ELR (cell line): Measurements from ENCODE around the gene AK9.

Source experiments
- DNase-seq: peaks from one replicate; pipeline ENCODE4 v3.0.0-alpha.2; 2015; ENCODE audit warnings: low read depth

AK9 gene

DNA sequence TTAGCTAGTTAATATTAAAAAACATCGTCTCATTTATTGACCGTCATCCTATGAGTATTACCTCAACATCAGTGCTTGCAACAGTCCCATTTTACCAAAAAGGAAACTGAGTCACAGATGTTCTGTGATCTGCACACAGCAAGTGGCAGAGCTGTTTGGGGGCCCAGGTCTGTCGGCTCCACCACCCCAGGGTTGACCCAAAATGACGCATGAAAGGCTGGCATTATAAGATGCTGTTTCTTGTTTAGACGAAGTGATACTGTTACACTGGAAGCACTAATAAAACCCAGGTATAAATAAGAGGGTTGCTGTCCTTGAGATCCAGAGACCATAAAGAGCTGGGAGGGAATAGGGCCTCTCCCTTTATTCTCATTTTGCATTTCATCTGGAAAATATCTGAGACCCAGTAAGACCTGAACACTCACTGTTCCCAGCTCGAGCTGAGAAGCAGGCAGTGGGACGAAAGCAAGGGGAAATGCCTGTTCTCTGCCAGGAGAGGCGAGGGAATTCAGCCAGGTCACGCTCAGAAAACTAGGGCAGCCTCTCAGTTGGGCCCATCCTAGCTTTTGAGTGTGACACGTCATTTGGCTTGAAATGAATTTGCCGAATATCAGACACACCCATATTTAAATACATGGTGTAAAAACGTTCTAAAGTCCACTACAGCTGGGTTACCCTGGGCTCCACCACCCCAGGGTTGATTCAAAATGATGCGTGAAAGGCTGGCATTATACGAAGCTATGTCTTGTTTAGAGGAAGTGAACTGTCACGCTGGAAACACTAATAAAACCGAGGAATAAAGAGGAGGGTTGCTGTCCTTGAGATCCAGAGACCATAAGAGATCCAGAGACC, 234.1 kb downstream of the AK9 start:
- DNase-seq, result peak; percentile 64

DNA sequence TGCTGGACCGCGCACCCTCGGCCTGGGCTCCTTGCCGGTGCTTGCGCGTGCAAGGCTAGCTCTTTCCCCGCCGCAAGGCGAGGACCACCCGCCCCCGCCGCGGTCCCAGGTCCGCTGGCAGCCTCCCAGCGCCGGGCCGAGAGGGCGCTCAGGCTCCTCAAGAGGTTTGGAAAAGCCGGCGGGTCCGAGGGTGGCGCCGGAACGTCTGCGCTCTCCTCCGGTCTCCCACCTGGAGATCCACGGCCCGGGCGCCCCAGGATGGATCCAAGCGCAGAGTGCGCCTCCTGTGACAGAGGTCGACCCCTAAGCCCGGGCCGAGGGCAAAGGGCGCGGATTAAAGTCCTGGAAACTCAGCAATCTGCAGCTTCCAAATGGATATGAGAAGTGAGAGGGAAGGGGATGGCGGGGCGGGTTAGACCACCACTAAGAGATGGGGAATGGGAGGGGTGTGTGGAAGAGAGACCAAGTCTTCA, 234.9 kb downstream of the AK9 start:
- no peak for DNase-seq

DNA sequence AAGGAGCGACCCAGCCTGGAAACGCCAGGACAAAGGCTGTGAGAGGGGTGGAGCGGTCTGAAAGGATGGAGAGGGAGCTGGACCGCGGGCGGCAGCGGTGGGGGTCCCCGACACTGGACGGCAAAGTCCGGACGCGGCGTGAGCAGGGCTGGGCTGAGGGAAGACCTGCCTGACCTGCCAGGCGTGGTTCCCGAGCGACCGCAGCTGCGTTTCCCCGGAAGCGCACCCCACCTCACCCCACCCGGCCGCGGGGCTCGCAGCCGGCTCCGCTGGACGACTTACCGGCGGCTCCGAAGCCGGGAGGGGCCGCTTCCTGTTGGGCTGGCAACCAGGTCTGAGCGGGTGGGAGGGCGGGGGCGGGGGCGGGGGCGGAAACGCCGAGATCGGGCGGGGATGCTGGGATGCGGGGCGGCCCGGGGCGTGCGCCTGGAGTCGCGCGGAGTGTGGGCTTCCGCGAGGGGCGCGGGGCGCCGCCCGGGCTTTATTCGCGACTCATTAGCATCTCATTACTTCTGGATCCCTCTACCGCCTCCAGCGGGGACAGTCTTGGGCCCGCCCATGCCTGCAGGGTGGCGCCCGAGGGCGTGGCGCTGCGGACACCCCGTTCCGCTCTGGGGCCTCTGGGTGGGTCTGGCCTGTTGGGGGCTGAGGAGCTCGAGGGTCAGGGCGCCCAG, 235.4 kb downstream of the AK9 start, which contains the start of gene MICAL1:
Gene MICAL1 (minus strand): TSS at position 336 of the 674 bp plus-strand sequence. CDS start 1,576 bp downstream, outside the sequence.
- DNase-seq, result peak; percentile 76

DNA sequence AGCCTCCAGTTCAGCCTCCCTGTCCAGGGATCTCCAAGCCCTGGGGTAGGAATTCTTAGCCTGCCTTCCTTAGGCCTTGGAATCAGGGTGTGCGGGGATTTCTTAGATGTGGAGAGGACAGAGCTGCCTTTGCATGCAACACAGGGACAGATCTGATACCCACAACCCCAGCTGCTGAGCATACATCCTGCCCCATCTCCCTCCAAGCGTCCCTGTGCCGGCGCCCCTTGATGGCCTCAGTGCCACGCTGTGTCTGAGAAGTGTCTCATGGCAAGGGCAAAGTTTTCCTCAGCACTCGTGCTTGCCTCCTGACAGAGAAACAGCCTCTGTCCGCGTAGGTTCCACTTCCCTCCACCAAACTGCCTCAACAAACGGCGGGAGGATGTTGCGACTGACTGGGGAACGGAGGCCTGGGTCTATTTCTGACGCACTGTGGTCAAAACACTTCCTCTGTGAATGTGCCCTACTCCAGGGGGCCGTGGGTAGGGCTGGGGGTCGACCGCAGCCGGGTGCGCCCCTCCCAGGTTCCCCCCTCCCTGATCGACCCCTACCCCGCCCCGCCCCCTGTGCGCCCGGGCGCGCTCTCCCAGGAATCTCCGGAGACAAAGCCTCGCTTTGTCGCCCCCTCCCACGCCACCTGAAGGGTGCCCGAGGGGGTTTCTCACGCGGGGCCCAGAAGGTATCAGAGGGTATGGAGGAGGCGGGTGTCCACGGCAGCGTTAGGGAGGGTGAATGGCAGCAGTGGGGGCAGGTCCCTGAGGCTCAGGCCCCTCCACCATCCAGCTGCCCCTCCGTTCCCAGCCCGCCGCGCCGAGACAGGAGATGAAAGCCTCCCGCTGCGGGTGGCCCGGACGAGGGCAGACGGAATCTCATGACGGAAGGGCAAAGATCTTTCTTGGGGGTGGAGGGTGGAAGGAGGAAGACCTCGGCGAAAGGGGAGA, 236.2 kb downstream of the AK9 start:
- DNase-seq, result peak; percentile 28

DNA sequence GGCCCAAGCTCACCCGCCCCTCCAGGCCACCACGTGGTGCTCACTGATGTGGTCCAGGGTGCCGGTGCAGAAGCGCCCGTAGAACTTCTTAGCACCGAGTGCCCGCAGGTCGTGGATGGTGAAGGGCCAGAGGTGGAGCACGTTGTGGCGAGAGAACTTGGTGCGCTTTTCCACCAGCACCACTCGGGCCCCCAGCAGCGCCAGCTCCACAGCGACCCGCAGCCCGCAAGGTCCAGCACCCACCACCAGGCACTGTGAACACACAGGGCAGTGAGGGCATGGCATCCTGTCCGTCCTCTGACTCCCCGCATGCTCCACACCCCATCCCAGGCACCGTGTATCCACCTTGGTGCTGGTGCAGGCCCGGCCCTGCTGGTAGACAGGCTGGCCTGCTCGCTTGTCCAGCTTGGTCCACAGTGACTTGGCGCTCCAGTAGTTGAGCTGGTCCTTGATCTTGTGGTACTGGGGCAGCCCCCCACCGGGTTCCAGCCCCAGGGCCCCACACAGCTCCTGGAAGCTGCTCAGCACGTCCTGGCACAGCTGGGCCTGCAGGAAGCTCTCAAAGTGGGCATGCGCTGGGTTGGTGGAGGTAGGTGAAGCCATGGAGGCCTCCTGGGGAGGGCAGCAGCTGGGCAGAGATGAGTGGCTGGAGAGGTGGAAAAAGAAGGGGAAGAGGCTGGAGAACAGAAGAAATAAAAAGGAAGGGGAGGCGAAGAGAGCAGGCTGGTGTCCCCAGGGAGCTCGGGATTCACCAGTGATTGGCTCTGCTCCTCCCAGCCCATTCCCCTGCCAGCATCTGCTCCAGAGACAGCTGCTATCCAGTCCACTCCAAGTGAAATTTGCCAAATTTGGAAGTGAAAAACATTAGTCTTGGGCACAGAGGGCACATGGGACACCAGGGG, 237.2 kb downstream of the AK9 start:
- no peak for DNase-seq

DNA sequence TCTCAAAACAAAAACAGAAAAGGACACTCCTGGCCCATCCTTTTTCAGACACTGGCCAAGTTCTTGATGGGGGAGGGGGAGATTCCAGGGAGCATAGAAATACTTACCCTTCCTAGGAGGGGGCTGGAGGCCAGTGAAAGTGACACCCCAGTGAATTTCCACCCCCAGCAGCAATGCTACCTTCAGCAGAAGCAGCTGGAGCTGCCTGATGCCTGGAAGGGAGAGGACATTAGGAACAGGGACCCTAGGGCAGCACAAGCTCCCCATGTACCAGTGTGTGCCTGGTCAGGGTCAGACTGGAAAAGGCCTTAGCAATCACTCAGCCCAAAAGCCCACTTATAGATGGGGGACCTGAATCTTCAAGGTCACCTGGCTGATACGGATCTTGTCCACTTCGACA, 237.8 kb downstream of the AK9 start:
- no peak for DNase-seq

DNA sequence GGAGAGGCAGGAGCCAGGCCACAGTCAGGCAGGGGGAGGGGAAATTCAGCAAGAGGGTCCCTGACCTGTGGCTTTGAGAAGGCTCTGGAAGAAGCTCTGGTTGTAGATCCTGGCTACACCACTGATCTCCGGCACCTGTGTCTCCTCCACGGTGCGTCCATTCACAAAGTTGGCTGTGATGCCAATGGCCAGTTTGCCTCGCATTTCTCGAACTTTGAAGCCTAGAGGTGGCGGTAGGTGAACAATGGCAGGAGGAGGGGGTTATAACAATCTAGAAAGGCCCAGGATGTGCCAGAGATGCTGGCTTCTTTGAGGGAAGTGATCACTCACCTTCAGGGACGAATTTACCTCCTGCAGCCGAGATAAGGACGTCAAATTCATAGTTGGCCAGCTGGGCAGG, 238.8 kb downstream of the AK9 start:
- no peak for DNase-seq

DNA sequence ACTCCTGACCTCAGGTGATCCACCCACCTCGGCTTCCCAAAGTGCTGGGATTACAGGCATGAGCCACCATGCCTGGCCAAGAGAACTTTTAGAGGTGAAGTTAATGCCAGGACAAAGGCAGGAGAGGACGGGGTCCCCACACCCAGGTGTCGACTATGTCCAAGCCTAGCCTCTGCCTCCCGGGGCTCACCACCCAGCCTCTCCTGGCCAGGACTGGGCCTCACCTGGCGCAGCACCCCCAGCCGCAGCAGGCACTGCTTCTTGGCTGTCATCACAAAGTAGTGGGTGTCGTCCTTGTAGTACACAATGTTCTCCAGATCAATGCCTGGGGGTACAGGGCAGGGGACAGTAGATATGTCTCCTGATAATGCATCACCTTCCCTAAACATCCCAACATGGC, 239.6 kb downstream of the AK9 start:
- no peak for DNase-seq

DNA sequence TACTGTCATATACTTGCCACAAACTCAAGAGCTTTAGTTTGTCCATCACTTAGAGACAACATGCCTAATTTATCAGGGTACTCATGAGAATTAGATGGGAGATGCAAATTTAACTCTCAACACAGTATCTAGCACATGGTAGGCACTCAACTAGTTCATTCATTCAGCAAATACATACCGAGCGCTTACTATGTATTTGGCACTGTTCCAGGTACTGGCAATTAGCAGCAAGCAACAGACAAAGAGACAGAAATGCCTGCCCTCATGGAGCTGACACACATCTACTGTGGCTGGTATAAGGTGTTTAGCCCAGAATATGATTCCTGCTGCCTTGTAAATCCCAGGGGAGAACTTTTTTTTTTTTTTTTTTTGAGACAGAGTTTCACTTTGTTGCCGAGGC, 240.2 kb downstream of the AK9 start:
- no peak for DNase-seq

DNA sequence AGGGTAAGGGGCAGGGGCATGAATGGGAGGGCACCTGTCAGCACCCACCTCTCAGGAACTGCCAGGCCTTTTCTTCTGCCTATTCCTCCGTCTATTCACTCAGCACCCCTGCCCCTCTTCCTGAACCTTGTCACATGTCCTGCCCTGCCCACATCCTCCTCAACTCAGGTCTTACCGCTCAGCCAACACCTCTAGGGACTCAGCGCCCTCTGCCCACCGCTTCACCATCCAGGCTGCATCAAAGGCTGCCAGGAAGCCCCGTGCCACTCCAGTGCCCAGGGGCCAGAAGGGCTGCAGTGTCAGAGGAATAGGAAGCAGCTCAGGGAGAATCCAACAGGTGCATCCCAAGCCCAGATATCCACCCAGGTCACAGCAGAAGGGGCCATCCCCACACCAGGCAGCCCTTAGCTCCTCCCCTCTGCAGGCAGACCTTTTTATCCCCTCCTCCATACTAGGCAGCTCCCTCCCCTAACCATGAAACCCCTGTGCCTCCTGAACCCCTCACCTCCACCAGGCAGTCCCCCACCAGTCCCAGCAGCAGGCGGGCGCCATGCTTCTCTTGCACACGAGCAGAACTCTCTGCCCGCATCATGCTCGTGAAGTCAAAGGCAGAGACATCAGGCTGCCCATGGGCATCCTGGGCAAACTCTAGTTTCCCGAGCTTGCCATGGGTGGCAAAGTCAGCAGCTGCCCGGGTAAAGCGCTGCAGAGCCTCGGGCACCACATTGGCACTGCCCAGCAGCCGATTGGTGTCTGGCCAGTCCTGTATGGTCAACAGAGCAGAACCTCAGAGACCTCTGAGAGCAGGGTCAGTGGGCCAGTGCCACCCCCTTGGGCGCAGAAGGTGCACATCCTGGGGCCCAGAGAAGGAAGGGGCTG, 241.0 kb downstream of the AK9 start:
- no peak for DNase-seq

DNA sequence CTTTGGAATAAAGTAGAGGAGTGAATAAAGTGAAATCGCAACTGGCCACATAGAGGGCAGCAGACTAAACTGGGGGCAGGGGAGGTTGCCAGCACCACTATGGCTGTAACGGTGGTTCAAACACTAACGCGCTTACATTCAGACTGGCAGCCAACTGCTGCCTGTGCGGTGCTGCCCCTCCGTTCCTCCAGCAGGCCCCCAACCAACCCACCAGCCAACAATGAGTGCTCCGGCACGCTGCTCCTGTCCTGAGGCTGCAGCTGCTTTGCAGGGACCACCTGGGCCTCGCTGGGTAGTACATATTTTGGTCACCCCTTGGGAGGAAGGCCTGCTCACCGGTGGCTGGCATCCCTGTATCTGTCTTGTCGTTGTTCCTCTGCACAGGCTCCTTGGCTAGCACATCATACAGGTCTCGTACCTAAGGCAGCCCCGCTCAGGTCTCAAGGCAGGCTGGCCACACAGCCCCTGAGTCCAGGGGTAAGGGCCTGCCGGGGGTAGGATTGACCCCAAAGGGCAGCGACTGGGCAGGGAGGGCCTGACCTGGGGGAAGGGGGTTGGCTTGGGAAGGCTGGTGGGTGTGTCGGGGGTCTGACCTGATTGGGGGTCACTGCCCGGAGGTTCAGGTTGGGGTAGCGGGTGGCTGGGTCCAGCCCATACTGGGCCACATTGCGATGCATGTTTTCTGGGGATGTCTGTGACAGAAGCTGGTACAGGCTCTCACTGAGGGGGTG, 241.8 kb downstream of the AK9 start:
- DNase-seq, result no peak

DNA sequence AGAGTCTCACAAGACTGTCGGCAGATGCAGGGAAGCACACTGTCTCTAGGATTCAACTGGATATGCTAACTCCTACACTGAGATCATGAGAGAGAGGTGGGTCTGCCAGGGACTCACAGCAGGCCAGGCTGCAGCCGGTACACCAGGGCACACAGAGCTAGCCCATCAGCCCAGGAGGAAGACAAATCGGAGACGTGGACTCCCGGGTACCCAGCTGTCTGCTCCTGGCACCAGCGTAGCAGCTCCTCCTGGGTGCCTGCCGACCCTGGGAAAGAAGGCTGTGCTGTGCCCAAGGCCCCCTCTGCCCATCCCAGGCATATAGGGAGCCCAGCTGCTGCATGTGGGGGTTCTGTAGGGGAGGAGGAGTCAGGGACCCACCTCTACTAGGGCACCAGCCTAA, 242.4 kb downstream of the AK9 start:
- no peak for DNase-seq

DNA sequence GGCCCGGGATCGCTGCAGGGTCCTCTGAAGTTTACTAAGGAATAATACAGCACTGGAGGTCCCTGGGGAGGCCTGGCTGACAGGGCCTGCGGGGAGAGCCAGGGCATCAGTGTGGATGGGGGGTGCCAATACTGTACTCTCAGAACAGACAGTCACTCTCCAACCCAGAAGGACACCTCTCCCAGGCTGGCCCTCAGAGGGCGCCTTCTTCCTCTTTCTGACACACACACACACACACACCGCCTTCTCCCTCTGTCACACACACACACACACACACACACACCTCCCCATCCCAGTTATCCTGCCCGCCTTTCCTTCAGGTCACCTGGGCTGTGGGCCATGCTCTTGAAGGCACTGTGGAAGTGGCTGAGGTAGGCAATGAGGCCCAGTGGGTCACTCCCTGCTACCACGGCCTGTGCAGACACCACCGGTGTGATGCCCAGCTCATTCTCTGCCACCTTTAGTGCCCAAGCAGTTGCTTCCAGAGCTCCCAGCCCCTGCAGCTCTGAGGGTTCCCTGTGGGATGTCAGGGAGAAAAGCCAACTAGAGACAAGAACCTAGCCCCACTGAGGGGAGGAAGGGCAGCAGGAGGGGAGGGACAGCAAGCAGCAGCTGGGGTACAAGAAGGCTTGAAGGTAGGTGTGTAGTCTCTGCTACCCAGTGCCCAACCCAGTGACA, 243.0 kb downstream of the AK9 start:
- DNase-seq, result no peak

DNA sequence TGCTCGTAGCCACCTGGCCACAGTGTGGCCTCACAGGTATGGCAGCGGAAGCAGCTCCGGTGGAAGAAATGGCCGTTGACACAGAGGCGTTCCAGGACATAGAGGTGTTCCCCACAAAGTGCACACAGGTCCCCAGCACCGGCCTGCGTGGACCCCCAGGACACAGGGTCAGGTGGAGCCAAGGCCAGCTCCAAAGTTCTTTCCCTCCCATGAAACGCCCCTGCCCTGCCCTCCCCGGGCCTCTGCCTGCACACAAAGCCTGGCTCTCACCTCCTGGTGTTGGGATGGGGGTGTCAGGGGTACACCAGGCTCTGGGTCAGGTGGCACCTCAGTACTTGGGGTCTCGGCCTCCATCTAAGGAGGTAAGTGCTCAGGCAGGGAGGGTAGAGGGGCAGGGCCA, 243.9 kb downstream of the AK9 start:
- DNase-seq, result no peak

DNA sequence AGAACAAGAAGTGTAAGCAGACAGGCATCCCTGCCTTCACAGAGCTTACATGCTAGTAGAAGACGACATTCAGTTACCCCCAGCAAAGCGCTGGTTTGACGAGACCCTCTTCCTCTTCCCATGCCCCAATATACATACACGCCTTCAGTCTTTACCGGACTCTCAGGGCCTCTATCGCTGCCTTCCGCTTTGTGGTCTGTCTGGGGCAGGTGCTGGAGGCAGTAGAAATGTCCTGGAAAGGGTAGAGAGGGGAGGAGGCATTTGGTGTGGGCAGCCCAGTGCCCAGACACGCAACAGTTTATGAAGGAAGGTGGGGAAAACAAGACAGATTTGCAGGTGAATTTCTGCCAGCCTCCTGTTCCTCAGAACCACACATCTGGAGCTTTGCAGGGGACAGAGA, 244.5 kb downstream of the AK9 start:
- no peak for DNase-seq

DNA sequence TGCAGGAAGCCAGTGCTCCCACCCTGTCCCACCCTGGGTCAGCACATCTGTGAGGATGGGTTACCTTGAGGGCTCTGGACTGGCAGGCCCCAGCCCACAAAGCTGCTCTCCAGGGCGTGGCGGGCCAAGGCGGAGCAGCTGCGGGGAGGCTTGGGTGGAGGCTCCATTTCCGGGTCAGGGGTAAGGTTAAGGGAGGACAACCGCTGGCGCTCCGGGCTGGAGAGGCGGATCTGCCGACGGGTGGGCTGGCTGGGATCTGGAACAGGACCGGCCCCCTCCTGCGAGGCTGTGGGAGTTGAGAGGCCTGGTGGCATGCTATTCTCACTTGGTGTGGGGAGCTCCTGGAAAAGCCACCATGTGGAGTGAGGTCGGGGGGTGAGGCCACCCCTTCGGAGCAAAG, 244.9 kb downstream of the AK9 start:
- DNase-seq, result no peak

DNA sequence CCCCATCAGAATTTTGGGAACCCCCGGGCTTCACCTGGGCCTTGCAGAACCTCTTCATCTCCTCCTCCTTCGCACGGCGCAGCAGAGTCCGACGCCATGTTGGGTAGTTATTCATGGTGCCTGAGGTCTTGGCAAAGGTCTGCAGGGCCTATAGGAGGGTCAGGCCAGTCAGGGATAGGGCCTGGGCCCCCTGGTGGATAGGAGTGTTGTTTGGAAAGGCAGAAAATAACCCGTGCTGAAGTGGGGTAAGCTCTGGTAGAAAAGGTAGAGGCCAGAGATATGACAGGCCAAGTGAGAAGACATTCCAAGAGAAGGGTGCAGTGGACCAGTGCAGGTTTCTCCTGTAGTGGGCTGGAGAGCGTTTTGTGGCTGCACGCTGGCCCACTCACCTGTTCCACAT, 245.6 kb downstream of the AK9 start:
- DNase-seq, result peak; percentile 22

DNA sequence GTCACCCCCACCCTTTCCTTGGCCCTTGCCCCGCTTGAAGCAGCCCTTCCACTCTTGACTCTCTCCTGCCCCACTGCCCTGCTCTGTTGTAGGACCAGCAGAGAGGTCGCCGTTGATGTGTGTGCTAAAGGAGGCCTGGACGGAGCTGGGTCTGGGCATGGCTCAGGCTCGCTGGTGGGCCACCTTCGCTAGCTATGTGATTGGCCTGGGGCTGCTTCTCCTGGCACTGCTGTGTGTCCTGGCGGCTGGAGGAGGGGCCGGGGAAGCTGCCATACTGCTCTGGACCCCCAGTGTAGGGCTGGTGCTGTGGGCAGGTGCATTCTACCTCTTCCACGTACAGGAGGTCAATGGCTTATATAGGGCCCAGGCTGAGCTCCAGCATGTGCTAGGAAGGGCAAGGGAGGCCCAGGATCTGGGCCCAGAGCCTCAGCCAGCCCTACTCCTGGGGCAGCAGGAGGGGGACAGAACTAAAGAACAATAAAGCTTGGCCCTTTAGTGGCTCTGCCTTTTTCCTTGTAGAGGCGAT, 247.5 kb downstream of the AK9 start:
- no peak for DNase-seq
